ENCODE measurements around the gene RALBP1. TPM values are rescaled to one million over a fixed set of nuclear protein-coding genes. Genes with fewer than 3 reads are reported as not detected.

RALBP1 gene
- total and polyA plus RNA-seq, 9 of the 15 experiments (the other 6 are each of a cell fraction or from before 2014, with no cell fraction given): 10.9 to 70.0 (median 61.3) TPM

DNA sequence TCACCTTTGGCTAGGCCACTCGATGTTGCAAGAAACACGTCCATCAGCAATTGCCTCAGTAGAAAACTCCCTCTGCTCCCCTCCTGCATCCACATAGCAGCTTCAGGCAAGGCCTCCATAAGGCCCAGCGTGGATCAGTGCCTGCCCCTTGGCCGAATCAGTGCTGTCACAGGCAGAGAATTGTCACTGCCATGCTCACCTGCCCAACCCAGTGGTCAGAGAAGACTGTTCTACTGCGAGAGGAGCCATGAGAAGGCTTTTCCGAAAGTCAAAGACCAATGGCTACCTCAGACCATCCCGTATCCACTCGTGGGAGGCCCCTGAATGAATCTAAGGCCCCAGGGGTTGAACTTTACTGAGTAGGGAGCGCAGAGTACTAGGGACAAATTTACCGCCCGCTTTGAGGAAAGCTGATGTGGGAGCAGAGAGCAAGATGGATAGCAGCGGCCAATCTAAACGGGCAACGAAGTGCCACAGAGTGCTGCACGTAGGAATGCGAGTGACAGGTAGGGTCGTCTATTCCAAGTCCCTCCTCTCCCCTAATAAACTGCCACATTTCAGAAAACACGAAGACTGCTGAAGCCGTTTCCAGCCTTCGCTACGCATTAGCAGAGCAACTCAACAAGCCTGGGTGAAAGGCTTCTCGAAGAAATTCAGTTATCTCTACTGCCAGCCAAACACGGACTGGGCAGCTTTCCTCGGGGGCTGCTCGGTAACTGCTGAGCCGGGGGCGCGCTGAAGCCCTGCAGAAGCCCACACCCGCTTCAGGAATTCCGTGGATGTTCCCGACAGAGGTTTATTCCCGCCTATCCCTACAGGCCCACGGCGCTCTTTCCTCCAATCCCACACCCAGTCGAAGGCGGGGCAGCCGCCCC is 968 bp upstream of the RALBP1 start (continued):
- TF ChIP-seq, protein P1, sequence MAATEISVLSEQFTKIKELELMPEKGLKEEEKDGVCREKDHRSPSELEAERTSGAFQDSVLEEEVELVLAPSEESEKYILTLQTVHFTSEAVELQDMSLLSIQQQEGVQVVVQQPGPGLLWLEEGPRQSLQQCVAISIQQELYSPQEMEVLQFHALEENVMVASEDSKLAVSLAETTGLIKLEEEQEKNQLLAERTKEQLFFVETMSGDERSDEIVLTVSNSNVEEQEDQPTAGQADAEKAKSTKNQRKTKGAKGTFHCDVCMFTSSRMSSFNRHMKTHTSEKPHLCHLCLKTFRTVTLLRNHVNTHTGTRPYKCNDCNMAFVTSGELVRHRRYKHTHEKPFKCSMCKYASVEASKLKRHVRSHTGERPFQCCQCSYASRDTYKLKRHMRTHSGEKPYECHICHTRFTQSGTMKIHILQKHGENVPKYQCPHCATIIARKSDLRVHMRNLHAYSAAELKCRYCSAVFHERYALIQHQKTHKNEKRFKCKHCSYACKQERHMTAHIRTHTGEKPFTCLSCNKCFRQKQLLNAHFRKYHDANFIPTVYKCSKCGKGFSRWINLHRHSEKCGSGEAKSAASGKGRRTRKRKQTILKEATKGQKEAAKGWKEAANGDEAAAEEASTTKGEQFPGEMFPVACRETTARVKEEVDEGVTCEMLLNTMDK (IDR thresholded peaks at IDR 0.05; ENCODE audit: borderline replicate concordance, insufficient read depth, low read depth, low read length, poor library complexity, severe bottlenecking): no peak
- TF ChIP-seq, protein P2, sequence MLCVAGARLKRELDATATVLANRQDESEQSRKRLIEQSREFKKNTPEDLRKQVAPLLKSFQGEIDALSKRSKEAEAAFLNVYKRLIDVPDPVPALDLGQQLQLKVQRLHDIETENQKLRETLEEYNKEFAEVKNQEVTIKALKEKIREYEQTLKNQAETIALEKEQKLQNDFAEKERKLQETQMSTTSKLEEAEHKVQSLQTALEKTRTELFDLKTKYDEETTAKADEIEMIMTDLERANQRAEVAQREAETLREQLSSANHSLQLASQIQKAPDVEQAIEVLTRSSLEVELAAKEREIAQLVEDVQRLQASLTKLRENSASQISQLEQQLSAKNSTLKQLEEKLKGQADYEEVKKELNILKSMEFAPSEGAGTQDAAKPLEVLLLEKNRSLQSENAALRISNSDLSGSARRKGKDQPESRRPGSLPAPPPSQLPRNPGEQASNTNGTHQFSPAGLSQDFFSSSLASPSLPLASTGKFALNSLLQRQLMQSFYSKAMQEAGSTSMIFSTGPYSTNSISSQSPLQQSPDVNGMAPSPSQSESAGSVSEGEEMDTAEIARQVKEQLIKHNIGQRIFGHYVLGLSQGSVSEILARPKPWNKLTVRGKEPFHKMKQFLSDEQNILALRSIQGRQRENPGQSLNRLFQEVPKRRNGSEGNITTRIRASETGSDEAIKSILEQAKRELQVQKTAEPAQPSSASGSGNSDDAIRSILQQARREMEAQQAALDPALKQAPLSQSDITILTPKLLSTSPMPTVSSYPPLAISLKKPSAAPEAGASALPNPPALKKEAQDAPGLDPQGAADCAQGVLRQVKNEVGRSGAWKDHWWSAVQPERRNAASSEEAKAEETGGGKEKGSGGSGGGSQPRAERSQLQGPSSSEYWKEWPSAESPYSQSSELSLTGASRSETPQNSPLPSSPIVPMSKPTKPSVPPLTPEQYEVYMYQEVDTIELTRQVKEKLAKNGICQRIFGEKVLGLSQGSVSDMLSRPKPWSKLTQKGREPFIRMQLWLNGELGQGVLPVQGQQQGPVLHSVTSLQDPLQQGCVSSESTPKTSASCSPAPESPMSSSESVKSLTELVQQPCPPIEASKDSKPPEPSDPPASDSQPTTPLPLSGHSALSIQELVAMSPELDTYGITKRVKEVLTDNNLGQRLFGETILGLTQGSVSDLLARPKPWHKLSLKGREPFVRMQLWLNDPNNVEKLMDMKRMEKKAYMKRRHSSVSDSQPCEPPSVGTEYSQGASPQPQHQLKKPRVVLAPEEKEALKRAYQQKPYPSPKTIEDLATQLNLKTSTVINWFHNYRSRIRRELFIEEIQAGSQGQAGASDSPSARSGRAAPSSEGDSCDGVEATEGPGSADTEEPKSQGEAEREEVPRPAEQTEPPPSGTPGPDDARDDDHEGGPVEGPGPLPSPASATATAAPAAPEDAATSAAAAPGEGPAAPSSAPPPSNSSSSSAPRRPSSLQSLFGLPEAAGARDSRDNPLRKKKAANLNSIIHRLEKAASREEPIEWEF (CRISPR knock-in tag; IDR thresholded peaks at IDR 0.05): peak; percentile 63; the same call in 1 of the 2 replicates
- TF ChIP-seq HLTF (IDR thresholded peaks at IDR 0.05): no peak
- no peak for TF ChIP-seq ZNF140 (CRISPR knock-in tag; IDR thresholded peaks at IDR 0.05)
- TF ChIP-seq, protein P3, sequence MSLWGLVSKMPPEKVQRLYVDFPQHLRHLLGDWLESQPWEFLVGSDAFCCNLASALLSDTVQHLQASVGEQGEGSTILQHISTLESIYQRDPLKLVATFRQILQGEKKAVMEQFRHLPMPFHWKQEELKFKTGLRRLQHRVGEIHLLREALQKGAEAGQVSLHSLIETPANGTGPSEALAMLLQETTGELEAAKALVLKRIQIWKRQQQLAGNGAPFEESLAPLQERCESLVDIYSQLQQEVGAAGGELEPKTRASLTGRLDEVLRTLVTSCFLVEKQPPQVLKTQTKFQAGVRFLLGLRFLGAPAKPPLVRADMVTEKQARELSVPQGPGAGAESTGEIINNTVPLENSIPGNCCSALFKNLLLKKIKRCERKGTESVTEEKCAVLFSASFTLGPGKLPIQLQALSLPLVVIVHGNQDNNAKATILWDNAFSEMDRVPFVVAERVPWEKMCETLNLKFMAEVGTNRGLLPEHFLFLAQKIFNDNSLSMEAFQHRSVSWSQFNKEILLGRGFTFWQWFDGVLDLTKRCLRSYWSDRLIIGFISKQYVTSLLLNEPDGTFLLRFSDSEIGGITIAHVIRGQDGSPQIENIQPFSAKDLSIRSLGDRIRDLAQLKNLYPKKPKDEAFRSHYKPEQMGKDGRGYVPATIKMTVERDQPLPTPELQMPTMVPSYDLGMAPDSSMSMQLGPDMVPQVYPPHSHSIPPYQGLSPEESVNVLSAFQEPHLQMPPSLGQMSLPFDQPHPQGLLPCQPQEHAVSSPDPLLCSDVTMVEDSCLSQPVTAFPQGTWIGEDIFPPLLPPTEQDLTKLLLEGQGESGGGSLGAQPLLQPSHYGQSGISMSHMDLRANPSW (CRISPR knock-in tag; IDR thresholded peaks at IDR 0.05): no peak
- TF ChIP-seq, protein P4, sequence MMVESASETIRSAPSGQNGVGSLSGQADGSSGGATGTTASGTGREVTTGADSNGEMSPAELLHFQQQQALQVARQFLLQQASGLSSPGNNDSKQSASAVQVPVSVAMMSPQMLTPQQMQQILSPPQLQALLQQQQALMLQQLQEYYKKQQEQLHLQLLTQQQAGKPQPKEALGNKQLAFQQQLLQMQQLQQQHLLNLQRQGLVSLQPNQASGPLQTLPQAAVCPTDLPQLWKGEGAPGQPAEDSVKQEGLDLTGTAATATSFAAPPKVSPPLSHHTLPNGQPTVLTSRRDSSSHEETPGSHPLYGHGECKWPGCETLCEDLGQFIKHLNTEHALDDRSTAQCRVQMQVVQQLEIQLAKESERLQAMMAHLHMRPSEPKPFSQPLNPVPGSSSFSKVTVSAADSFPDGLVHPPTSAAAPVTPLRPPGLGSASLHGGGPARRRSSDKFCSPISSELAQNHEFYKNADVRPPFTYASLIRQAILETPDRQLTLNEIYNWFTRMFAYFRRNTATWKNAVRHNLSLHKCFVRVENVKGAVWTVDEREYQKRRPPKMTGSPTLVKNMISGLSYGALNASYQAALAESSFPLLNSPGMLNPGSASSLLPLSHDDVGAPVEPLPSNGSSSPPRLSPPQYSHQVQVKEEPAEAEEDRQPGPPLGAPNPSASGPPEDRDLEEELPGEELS (CRISPR knock-in tag; IDR thresholded peaks at IDR 0.05; ENCODE audit: borderline replicate concordance): 0 out of 2 replicates have a peak, but pooled peaks have one; percentile 51
- TF ChIP-seq, protein P5, sequence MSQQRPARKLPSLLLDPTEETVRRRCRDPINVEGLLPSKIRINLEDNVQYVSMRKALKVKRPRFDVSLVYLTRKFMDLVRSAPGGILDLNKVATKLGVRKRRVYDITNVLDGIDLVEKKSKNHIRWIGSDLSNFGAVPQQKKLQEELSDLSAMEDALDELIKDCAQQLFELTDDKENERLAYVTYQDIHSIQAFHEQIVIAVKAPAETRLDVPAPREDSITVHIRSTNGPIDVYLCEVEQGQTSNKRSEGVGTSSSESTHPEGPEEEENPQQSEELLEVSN (IDR thresholded peaks at IDR 0.05; ENCODE audit: borderline replicate concordance in 1 of 2, extremely low read depth in 1 of 2, insufficient read depth in 1 of 2, insufficient read length in 1 of 2, low read depth in 1 of 2, low read length in 1 of 2, poor library complexity in 1 of 2, severe bottlenecking in 1 of 2): peak in 1 of 2 experiments; percentile 26
- TF ChIP-seq HNRNPL (IDR thresholded peaks at IDR 0.05; ENCODE audit: low read depth, low read length): no peak

All from K562 (cell line).